ENCODE data around the gene CENATAC.
"Not testable (repeated sequence)": the region's sequence is repeated elsewhere in the genome, so short reads cannot be mapped to it uniquely, and the experiment has no call there.

Gene CENATAC

DNA sequence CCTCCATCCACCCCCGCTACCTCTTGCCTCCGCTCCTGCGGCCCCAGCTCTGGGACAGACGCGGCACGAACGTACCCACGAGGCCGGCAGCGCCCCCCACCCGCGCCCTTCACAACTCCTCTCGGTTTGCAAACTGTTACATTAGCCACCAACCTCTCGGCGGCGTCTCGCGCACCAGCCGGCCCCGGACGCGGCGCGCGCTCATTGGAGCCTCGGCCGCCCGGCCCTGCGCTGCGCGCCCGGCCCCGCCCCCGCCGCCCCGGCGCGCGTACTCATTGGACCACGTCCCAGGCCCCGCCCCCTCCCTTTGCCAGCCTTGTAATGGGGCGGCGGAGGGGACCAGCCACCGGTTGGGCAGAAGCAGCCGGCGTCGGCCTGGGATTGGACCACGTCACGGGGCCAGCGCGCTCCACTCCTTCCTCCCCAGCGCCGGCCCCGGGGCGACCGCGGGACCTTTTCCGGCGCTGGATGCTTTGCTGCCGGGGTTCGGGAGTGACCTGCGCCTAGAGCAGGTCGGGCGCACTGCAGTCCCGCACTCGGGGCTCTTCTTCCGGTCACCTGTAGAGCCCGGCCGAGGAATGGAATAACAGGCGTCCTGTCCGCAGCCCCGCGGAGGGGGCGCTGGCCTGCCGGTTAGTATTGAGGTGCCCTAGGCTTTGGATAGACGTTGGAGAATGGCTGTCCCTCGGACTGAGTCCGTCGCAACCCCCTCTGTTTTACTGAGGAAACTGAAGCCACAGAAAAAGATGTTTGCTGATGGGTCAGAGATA lies 59.2 kb downstream of the CENATAC start, which contains the start of gene HYOU1:
HYOU1 (minus strand) TSS at position 206 of the 770 bp plus-strand sequence. CDS start 1,045 bp downstream, outside the sequence.
- H3K36me3 ChIP-seq (ENCODE audit: insufficient read depth, low read length), result peaks cover 31% of the 10 kb centered on the region
- peak within 1 kb of the TSS; percentile 78 for H2AFZ ChIP-seq (ENCODE audit: low read depth, low read length)
- H3K27me3 ChIP-seq (ENCODE audit: insufficient read depth, low read length), result no peaks in the 10 kb centered on the region
- H3K4me3 ChIP-seq (ENCODE audit: low read length), result peak within 1 kb of the TSS; percentile 72
- no peaks in the 10 kb centered on the region for H3K9me3 ChIP-seq (ENCODE audit: low read length)
- peaks cover 14% of the 10 kb centered on the region for H3K4me1 ChIP-seq (ENCODE audit: insufficient read depth, low read length)

DNA sequence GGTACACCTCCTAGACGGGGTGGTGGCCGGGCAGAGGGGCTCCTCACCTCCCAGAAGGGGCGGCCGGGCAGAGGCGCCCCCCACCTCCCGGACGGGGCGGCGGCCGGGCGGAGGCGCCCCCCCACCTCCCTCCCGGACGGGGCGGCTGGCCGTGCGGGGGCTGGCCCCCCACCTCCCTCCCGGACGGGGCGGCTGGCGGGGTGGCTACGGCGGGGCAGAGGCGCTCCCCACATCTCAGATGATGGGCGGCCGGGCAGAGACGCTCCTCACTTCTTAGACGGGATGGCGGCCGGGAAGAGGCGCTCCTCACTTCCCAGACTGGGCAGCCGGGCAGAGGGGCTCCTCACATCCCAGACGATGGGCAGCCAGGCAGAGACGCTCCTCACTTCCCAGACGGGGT lies 61.2 kb downstream of the CENATAC start:
- H3K9me3 ChIP-seq (ENCODE audit: low read length); H2AFZ ChIP-seq (ENCODE audit: low read depth, low read length): not testable (repeated sequence)

DNA sequence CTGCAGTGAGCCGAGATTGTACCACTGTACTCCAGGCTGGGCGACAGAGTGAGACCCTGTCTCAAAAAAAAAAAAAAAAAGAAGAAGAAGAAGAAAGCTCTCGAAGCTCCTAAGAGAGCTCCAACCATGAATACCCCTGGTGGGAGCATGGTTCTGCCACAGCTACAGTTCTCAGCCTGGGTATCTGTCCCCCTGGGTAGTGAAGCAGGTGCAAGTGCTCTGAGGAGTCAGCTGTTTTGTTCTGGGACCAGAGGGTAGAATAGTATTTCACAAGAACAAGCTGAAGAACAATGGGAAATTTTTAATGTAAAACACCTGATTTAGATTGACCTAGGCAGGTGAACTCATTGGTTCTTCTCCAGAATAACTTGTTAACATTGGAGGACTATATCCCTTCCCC lies 63.3 kb downstream of the CENATAC start:
- Histone ChIP-seq H3K9me3 (ENCODE audit: low read length) (no peaks in the 10 kb centered on the region), H3K4me3 (ENCODE audit: low read length) (no peak overlapping the region), H2AFZ (ENCODE audit: low read depth, low read length) (no peak overlapping the region), H3K36me3 (ENCODE audit: insufficient read depth, low read length) (no peaks in the 10 kb centered on the region), H3K4me1 (ENCODE audit: insufficient read depth, low read length) (peaks cover 7% of the 10 kb centered on the region), H3K27me3 (ENCODE audit: insufficient read depth, low read length) (no peaks in the 10 kb centered on the region)

More for the DNA sequence above, 61.2 kb downstream of the CENATAC start:
- Histone ChIP-seq H3K4me1 (ENCODE audit: insufficient read depth, low read length) (peaks cover 14% of the 10 kb centered on the region), H3K36me3 (ENCODE audit: insufficient read depth, low read length) (peaks cover 12% of the 10 kb centered on the region)
- H3K4me3 ChIP-seq (ENCODE audit: low read length); H3K27me3 ChIP-seq (ENCODE audit: insufficient read depth, low read length): not testable (repeated sequence)

DNA sequence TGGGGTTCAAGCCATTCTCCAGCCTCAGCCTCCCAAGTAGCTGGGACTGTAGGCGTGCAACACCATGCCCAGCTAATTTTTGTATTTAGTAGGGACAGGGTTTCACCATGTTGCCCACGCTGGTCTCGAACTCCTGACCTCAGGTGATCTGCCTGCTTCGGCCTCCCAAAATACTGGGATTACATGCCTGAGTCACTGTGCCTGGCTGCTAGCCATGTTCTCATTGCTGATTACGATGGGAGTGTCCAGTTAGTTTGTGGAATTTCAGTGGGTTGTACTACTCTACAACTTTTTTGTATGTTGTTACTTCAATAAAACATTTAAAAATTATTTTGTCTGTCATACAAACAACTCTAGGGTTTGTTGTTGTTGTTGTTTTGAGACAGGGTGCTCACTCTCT lies 64.8 kb downstream of the CENATAC start:
- Histone ChIP-seq H3K36me3 (ENCODE audit: insufficient read depth, low read length) (no peaks in the 10 kb centered on the region), H2AFZ (ENCODE audit: low read depth, low read length) (no peak overlapping the region), H3K4me1 (ENCODE audit: insufficient read depth, low read length) (peaks cover 4% of the 10 kb centered on the region), H3K9me3 (ENCODE audit: low read length) (no peaks in the 10 kb centered on the region), H3K27me3 (ENCODE audit: insufficient read depth, low read length) (no peaks in the 10 kb centered on the region), H3K4me3 (ENCODE audit: low read length) (no peak overlapping the region)

DNA sequence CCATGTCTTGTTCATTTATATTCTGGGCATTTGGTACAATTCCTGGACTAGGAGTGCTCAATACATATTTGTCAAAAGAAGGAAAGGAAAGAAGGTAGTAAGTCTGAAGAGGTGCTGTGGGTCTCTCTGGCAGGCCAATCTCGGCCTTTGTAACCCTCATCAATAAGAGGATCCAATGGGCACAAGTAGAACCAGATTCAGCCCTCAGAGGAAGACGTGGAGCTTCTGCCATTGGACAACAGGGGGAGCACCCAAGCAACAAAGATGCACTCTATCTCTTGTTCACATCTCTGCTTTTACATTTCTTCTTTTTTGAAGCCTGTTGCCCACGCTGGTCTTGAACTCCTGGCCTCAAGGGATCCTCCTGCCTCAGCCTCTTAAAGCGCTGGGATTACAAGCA lies 67.4 kb downstream of the CENATAC start:
- no peaks in the 10 kb centered on the region for H3K9me3 ChIP-seq (ENCODE audit: low read length)
- H3K4me3 ChIP-seq (ENCODE audit: low read length), result no peak overlapping the region
- no peak overlapping the region for H2AFZ ChIP-seq (ENCODE audit: low read depth, low read length)
- peaks cover 5% of the 10 kb centered on the region for H3K36me3 ChIP-seq (ENCODE audit: insufficient read depth, low read length)
- H3K27me3 ChIP-seq (ENCODE audit: insufficient read depth, low read length), result no peaks in the 10 kb centered on the region
- no peaks in the 10 kb centered on the region for H3K4me1 ChIP-seq (ENCODE audit: insufficient read depth, low read length)
